SK-MEL-5 (cell line): ENCODE results near the gene HIPK2. TPM values are rescaled to one million over a fixed set of nuclear protein-coding genes. Genes with fewer than 3 reads are reported as not detected.

Experiments
- DNase-seq: peaks from one replicate; pipeline ENCODE4 v3.0.0-alpha.2; 2016; ENCODE audit warnings: low read depth, low spot score
- in situ Hi-C: cut with HindIII; loops from 2 replicates; pipeline ENCODE4 v1.10.0; 2016; ENCODE audit warnings: low sequenced_read_pairs, high pct_unique_total_duplicates, low pct_unique_long_range_greater_than_20kb
- total RNA-seq: library from RNA; depleted of rRNA; stranded (reverse); fragments of >200 nt; shearing (Covaris generic); gene quantifications from 2 replicates; pipeline ENCODE4 v1.2.3, GENCODE V29; 2014

The HIPK2 gene
- total RNA-seq, 1 experiment from 2014 or later, result 16.1 TPM

GRCh38 chr7:139695051-139695450 lies 82.7 kb downstream of the HIPK2 start:
- no peak for DNase-seq
- in situ Hi-C loops, result no loop called here

GRCh38 chr7:139694389-139694676 lies 83.5 kb downstream of the HIPK2 start:
- DNase-seq, result no peak
- in situ Hi-C loops, result no loop called here

GRCh38 chr7:139693651-139694388 lies 84.0 kb downstream of the HIPK2 start:
- in situ Hi-C loops, result no loop called here
- no peak for DNase-seq

- no peak for DNase-seq
- in situ Hi-C loops, result no loop called here
Measured at GRCh38 chr7:139692723-139693122, 85.1 kb downstream of the HIPK2 start.

- DNase-seq, result no peak
- in situ Hi-C loops, result no loop called here
Measured at GRCh38 chr7:139691253-139691781, 86.5 kb downstream of the HIPK2 start.

- DNase-seq, result peak; percentile 28
- in situ Hi-C loops, result no loop called here
Measured at GRCh38 chr7:139687980-139688632, 89.7 kb downstream of the HIPK2 start.

GRCh38 chr7:139687211-139687954 lies 90.4 kb downstream of the HIPK2 start:
- no peak for DNase-seq
- in situ Hi-C loops, result no loop called here

GRCh38 chr7:139683137-139683921 lies 94.5 kb downstream of the HIPK2 start:
- DNase-seq, result no peak

GRCh38 chr7:139682136-139683013 lies 95.4 kb downstream of the HIPK2 start:
- in situ Hi-C loops, result no loop called here
- no peak for DNase-seq

More at GRCh38 chr7:139683137-139683921, 94.5 kb downstream of the HIPK2 start:
- in situ Hi-C loops, result no loop called here

GRCh38 chr7:139681812-139682135 lies 96.0 kb downstream of the HIPK2 start:
- in situ Hi-C loops, result no loop called here
- no peak for DNase-seq

GRCh38 chr7:139681463-139681755 lies 96.4 kb downstream of the HIPK2 start:
- in situ Hi-C loops, result no loop called here
- no peak for DNase-seq

- DNase-seq, result no peak
- in situ Hi-C loops, result no loop called here
Measured at GRCh38 chr7:139680676-139681462, 96.9 kb downstream of the HIPK2 start.

- no peak for DNase-seq
- in situ Hi-C loops, result no loop called here
Measured at GRCh38 chr7:139679731-139680594, 97.8 kb downstream of the HIPK2 start.

- no peak for DNase-seq
- in situ Hi-C loops, result no loop called here
Measured at GRCh38 chr7:139676390-139676789, 101.4 kb downstream of the HIPK2 start.

- in situ Hi-C loops, result no loop called here
- DNase-seq, result no peak
Measured at GRCh38 chr7:139675127-139676125, 102.4 kb downstream of the HIPK2 start.
